ENCODE data around the gene DYNLT4. TPM values are rescaled to one million over a fixed set of nuclear protein-coding genes. Genes with fewer than 3 reads are reported as not detected.
A peak's percentile ranks its signal among the peaks of the same experiment; 100 is the strongest.

The DYNLT4 gene
- total and polyA plus RNA-seq, 2 of the 13 experiments (the other 11 are each of a cell fraction or from before 2014, with no cell fraction given), result 0.77 TPM; not detected in 1

- TF ChIP-seq KIAA2018 (CRISPR knock-in tag; IDR thresholded peaks at IDR 0.05; ENCODE audit: borderline replicate concordance) (no peak), ZNF607 (CRISPR knock-in tag; IDR thresholded peaks at IDR 0.05; ENCODE audit: borderline replicate concordance) (no peak; the same call in 1 of the 2 replicates), HOXA5 (CRISPR knock-in tag; IDR thresholded peaks at IDR 0.05) (peak; percentile 68; the same call in 1 of the 2 replicates), GMEB2 (CRISPR knock-in tag; IDR thresholded peaks at IDR 0.05; ENCODE audit: low read depth) (peak; percentile 74), ZNF746 (CRISPR knock-in tag; IDR thresholded peaks at IDR 0.05) (no peak), ZNF557 (CRISPR knock-in tag; IDR thresholded peaks at IDR 0.05) (peak; percentile 93), GMEB1 (CRISPR knock-in tag; IDR thresholded peaks at IDR 0.05; ENCODE audit: borderline replicate concordance) (peak; percentile 93), POLR2AphosphoS2 (IDR thresholded peaks at IDR 0.05; ENCODE audit: low read depth, low read length) (peak; percentile 94), ZBTB25 (CRISPR knock-in tag; IDR thresholded peaks at IDR 0.05) (peak; percentile 73), SKI (IDR thresholded peaks at IDR 0.05; ENCODE audit: partially characterized antibody) (peak; percentile 74), ZNF143 (CRISPR knock-in tag; IDR thresholded peaks at IDR 0.05) (peak; percentile 89), MEIS1 (CRISPR knock-in tag; IDR thresholded peaks at IDR 0.05; ENCODE audit: borderline replicate concordance) (peak; percentile 90), CEBPB (IDR thresholded peaks at IDR 0.05; ENCODE audit: borderline replicate concordance, low read depth, low read length) (no peak), CEBPG (CRISPR knock-in tag; IDR thresholded peaks at IDR 0.05) (peak; percentile 44)
Measured at GRCh38 chr1:44775078-44775929, 31.8 kb downstream of the DYNLT4 start, which contains the start of gene RPS8 (continued).
